Esophagus mucosa (tissue), 1 donor: ENCODE results near the gene SLC4A7. TPM values are rescaled to one million over a fixed set of nuclear protein-coding genes. Genes with fewer than 3 reads are reported as not detected.

Source experiments
- total RNA-seq: library from RNA; stranded (reverse); gene quantifications from one replicate; pipeline ENCODE4 v1.2.4, GENCODE V29; 2023
- donor health status: DM: yes; HTN: yes; CAD: no.

SLC4A7 gene
- total RNA-seq, 1 donor from 2014 or later, result 17.3 TPM

Other genes with a start within 250 kb of the SLC4A7 start
- gene NEK10, start 115.0 kb downstream of the SLC4A7 start, total RNA-seq, result 0.40 TPM
- 0.12 TPM for gene EOMES, start 237.9 kb upstream of the SLC4A7 start, total RNA-seq